ENCODE data around the gene IGSF23. TPM values are rescaled to one million over a fixed set of nuclear protein-coding genes. Genes with fewer than 3 reads are reported as not detected.

IGSF23 gene
- total RNA-seq, 2 donors from 2014 or later: not detected

- no peak for TF ChIP-seq CTCF (conservative IDR thresholded peaks at IDR 0.05)
- Mint-ChIP-seq H3K27me3 (ENCODE audit: insufficient read depth) (no peaks in the 10 kb centered on the region), H3K36me3 (ENCODE audit: low read depth) (no peaks in the 10 kb centered on the region), H3K9me3 (no peaks in the 10 kb centered on the region), H3K4me1 (peaks cover 8% of the 10 kb centered on the region), H3K4me3 (no peak overlapping the region), H3K27ac (no peak overlapping the region)
- no peak overlapping the region for H3K4me3 ChIP-seq (ENCODE audit: low read length)
- H3K27ac ChIP-seq (ENCODE audit: low read depth, low read length): no peak overlapping the region
- H3K27me3 ChIP-seq (ENCODE audit: control insufficient read depth, insufficient read depth, low read length, poor library complexity, severe bottlenecking): no peaks in the 10 kb centered on the region
- no peaks in the 10 kb centered on the region for H3K36me3 ChIP-seq (ENCODE audit: control insufficient read depth, insufficient read depth, low read length)
- H3K4me1 ChIP-seq (ENCODE audit: control insufficient read depth, insufficient read depth, low read length): no peaks in the 10 kb centered on the region
- H3K9ac ChIP-seq (ENCODE audit: extremely low read depth, low read length, poor library complexity, severe bottlenecking): no peak overlapping the region
- H3K9me3 ChIP-seq (ENCODE audit: control insufficient read depth, low read length): no peaks in the 10 kb centered on the region
- DNase-seq: no peak
- WGBS, 2 experiments (ENCODE audit: insufficient coverage in 1 of 2, insufficient read length in 1 of 2): 91 to 93% methylated on average over 2 to 7 of the region's 7 CpGs
Measured at GRCh38 chr19:44618640-44619357, 5.4 kb downstream of the IGSF23 start.

- H3K36me3 ChIP-seq (ENCODE audit: control insufficient read depth, insufficient read depth, low read length): no peaks in the 10 kb centered on the region
- H3K27ac Mint-ChIP-seq: no peak overlapping the region
- no peak overlapping the region for H3K27ac ChIP-seq (ENCODE audit: low read depth, low read length)
- H3K4me3 Mint-ChIP-seq: no peak overlapping the region
- H3K27me3 Mint-ChIP-seq (ENCODE audit: insufficient read depth): no peaks in the 10 kb centered on the region
- H3K36me3 Mint-ChIP-seq (ENCODE audit: low read depth): no peaks in the 10 kb centered on the region
- peaks cover 8% of the 10 kb centered on the region for H3K4me1 Mint-ChIP-seq
- H3K27me3 ChIP-seq (ENCODE audit: control insufficient read depth, insufficient read depth, low read length, poor library complexity, severe bottlenecking): no peaks in the 10 kb centered on the region
- WGBS, 2 experiments (ENCODE audit: insufficient coverage in 1 of 2, insufficient read length in 1 of 2): 94 to 96% methylated on average over 5 of the region's 5 CpGs
- H3K9me3 Mint-ChIP-seq: no peaks in the 10 kb centered on the region
- H3K9ac ChIP-seq (ENCODE audit: extremely low read depth, low read length, poor library complexity, severe bottlenecking): no peak overlapping the region
- H3K4me3 ChIP-seq (ENCODE audit: low read length): no peak overlapping the region
- DNase-seq: no peak
- no peaks in the 10 kb centered on the region for H3K4me1 ChIP-seq (ENCODE audit: control insufficient read depth, insufficient read depth, low read length)
- no peak for TF ChIP-seq CTCF (conservative IDR thresholded peaks at IDR 0.05)
- no peaks in the 10 kb centered on the region for H3K9me3 ChIP-seq (ENCODE audit: control insufficient read depth, low read length)
Measured at GRCh38 chr19:44620667-44621066, 7.3 kb downstream of the IGSF23 start.

GRCh38 chr19:44621367-44621766 lies 8.0 kb downstream of the IGSF23 start:
- H3K9ac ChIP-seq (ENCODE audit: extremely low read depth, low read length, poor library complexity, severe bottlenecking): no peak overlapping the region
- Mint-ChIP-seq H3K36me3 (ENCODE audit: low read depth) (no peaks in the 10 kb centered on the region), H3K9me3 (no peaks in the 10 kb centered on the region), H3K4me3 (no peak overlapping the region), H3K27me3 (ENCODE audit: insufficient read depth) (peaks cover 2% of the 10 kb centered on the region), H3K27ac (no peak overlapping the region), H3K4me1 (peaks cover 6% of the 10 kb centered on the region)
- H3K9me3 ChIP-seq (ENCODE audit: control insufficient read depth, low read length): no peaks in the 10 kb centered on the region
- no peaks in the 10 kb centered on the region for H3K36me3 ChIP-seq (ENCODE audit: control insufficient read depth, insufficient read depth, low read length)
- H3K27ac ChIP-seq (ENCODE audit: low read depth, low read length): no peak overlapping the region
- no peaks in the 10 kb centered on the region for H3K4me1 ChIP-seq (ENCODE audit: control insufficient read depth, insufficient read depth, low read length)
- 93 to 100% methylated on average over 4 to 6 of the region's 6 CpGs for WGBS, 2 experiments (ENCODE audit: insufficient coverage in 1 of 2, insufficient read length in 1 of 2)
- H3K4me3 ChIP-seq (ENCODE audit: low read length): no peak overlapping the region
- DNase-seq: no peak
- no peak for TF ChIP-seq CTCF (conservative IDR thresholded peaks at IDR 0.05)
- H3K27me3 ChIP-seq (ENCODE audit: control insufficient read depth, insufficient read depth, low read length, poor library complexity, severe bottlenecking): no peaks in the 10 kb centered on the region
